NK-92 (cell line): ENCODE measurements around the gene CHAF1B.

Experiments
- DNase-seq: peaks from one replicate; lab custom pipeline; 2025; ENCODE audit not compliant: unreplicated experiment; lab: John Stamatoyannopoulos, UW

CHAF1B gene

DNA sequence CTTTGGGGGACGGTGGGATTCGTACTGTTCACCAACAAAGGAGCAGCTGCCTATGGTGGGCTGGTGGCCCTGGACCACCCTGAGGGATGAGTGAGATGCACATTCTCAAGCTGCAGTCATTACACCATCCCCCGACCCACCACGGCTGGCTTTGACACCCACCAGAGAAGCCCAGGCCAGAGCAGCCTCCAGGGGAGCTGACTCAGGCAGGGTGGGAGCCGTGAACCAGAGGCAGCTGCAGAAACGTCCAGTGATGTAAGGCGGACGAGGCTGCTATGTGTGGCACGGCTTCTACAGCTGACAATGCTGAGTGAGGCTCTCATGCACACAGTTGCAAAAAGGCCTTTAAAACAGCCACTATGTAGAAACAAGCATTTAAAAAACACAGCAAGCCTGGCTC, 40.1 kb downstream of the CHAF1B start:
- no peak for DNase-seq

DNA sequence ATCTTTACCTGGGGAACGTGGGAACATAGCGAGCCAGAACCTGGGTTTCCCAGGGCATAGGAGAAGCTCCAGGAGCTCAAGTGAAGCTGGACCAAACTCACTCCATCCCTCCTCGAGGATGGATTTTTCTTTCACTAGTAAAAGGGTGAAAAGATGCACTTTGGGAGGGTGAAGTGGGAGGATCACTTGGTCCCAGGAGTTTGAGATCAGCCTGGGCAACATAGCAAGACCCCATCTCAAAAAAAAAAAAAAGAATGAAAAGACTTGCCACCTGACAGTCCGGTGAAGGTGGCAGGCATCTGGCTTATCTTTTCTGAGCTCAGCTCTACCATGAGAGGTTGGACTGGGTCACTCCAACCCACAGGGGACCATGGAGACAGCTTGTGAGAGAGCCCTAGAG, 42.3 kb downstream of the CHAF1B start:
- no peak for DNase-seq

DNA sequence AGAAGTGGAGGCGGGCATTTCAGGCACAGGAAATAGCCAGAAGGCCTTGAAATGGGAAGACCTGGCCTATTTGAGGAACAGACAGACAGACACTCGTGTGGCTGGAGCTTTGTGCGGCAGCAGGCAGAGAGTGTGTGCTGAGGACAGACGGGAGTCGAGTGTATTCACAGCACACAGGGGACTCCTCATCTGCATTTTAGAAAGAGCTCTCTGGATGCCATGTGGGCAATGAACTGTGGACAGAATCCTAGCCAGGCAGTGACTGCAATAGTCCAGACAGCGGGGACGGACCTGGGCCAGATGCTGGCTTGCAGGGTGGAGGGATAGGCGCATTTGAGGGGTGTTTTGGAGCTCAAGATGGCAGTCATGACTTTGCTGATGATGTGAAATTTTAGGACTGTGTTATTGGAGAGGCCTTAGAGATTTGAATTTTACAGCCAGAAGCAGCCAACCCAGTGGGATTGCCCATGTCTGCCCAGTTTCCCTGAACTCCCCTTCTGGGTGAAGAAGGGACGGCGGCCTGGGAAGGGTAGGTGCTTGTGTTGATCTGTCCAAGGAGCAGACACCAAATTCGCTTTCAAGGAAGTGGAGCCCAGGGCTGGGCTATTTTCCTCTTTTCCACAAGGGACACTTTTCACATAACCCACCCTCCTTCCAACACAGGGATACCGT, 43.7 kb downstream of the CHAF1B start:
- DNase-seq = no peak

- no peak for DNase-seq
Measured at GRCh38 chr21:36429947-36430546, 44.9 kb downstream of the CHAF1B start.

- DNase-seq = no peak
Measured at GRCh38 chr21:36430841-36431240, 45.6 kb downstream of the CHAF1B start.

GRCh38 chr21:36431252-36431651, 46.1 kb downstream of the CHAF1B start:
- no peak for DNase-seq

DNA sequence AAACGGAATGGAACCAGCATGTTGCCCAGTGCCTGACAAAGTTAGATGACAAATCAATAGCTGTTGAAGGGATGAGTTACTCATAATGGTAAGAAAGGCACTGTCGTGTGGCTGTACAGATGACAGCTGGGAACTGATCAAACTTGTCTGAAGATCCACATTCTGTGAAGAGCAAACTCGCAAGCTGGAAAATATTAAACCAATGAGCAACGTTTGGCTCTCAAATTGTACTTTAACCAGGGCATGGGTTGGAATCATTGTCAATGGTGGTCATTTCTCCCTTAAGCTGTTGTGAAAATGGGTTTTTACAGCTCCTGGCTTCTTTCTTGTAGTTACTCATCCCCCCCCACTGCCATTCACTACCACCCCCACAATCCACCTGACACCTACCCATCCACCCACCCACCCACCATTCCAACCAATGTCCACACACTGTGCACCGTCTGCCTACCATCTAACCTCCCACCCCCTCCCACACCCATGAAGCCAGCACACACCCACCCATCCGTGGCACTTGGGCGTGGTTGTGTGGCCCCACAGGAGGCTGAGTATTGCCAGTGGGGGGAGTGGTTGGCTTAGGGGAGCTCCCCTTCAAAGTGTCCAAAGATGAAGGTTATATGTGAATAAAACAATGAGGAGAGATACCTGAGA, 48.0 kb downstream of the CHAF1B start:
- no peak for DNase-seq

DNA sequence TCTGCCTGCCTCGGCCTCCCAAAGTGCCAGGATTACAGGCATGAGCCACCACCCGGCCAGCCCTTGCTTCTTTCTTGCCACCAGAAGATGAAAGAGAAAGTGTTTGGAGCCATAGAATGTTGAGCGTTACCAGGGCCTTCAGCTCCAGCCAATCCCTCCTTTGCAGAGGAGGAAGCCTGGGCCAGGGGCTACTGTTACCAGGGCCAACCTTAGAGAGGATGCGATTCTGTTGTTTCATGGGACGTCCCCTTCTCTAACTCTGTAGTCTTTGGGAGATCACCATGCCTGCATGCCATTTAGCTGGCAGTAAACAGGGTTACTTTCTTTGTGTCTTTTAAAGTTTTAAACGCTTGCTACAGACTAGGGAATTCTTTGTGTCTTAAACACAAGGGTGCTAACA, 49.0 kb downstream of the CHAF1B start:
- no peak for DNase-seq

DNA sequence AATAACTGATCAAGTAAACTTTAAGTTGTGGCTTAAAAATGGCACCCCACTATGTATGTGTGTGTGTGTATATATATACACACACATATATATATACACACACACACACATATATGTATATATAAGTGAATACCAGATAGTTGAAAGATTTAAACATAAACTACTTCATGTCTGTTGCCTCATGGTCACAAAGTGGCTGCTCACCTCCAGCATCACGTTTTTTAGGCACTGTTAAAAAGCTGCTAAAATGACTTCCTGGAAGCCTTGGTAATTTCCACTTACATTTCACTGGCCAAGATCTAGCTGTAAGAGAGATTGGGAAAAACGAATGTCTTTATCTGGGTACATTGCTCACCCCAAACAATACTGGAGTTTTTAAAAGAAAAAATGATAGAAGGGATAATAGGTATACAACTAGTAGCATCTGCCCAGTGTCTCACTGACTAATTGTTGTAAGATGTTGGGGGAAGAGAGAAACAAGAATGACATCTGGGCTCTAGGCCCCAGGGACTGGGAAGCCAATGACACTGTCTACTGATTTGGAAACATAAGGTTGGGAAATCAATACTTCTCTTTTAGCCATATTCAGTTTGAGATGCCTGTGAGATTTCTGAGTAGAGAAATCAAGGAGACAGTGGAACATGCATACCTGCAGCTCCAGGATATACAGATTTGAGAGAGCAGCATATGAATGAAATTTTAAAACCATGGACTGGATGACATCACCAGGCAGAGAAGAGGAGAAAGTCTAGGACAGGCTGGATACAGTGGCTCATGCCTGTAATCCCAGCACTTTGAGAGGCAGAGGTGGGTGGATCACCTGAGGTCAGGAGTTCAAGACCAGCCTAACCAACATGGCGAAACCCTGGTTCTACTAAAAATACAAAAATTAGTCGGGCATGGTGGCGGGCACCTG, 51.9 kb downstream of the CHAF1B start:
- DNase-seq = no peak

DNA sequence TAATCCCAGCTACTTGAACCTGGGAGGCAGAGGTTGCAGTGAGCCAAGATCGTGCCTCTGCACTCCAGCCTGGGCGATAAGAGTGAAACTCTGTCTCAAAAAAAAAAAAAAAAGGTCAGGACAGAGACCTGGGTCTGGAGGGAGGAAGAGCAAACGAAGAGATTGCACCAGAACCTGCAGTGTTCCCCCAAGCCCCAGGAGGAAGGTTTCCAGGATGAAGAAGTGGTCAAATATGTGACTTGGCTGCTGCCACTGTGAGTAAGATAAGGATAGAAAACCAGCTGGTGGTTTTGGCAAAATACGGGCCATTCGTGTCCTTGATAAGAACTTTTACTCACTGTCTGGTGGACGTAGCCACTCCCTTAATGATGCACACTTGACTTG, 52.5 kb downstream of the CHAF1B start:
- no peak for DNase-seq

DNA sequence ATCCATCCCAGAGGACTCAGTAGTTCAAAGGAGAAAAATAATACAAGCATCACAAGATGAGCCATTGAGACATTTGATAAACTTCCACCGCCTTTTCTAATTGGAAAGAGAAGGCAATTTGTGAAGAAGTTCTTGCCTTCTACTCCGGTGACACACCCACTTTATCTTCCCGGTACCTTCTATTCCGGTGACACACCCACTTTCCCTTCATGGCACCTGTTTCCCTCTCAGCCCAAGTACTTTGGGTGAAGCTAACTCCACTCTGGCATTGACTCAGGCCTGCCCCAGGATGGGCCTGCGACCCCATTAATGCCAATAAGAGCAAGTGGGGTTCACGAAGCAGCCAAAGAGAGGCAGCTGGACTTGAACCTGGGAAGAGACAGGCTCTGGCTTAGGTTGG, 56.5 kb downstream of the CHAF1B start:
- DNase-seq = no peak

GRCh38 chr21:36446301-36446700, 61.1 kb downstream of the CHAF1B start:
- no peak for DNase-seq

GRCh38 chr21:36450511-36450910, 65.3 kb downstream of the CHAF1B start:
- no peak for DNase-seq

DNA sequence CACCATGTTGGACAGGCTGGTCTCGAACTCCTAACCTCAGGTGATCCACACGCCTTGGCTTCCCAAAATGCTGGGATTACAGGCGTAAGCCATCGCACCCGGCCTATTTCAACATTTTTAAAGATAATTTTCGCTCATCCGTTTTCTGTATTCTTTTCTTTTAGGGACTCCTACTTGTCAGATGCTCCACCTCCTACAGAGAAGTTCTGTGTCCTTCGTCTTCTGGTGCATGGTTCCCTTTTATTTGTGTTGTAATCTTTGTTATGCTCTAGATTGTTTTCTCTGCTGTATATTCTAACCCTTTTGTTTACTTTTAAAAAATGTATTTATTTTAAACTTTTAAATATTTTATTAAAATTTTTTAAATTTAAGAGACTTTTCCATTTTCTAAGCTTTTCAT, 66.3 kb downstream of the CHAF1B start:
- DNase-seq = no peak

DNA sequence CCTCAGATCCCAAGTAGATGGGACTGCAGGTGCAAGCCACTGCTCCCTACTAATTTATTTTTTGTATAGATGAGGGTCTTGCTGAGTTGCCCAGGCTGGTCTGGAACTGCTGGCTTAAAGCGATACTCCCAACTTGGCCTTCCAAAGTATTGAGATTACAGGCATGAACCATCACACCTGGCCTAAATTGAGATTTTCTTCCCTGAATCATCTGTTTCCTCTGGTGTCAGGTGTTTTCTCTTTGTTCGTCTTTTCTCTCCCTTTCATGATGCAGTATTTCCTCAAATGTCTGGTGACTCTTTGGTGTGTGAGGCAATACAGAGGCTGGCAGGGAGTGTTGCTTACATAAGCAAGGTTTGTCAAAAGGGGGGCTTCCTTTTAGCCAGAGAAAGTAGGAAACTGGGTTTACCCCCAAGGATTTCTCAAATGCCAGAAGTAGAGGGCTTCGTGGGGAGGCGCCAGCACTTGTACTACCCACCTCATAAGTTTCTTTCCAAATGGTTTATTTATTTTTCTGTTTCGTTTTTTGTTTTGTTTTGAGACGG, 67.2 kb downstream of the CHAF1B start:
- no peak for DNase-seq

DNA sequence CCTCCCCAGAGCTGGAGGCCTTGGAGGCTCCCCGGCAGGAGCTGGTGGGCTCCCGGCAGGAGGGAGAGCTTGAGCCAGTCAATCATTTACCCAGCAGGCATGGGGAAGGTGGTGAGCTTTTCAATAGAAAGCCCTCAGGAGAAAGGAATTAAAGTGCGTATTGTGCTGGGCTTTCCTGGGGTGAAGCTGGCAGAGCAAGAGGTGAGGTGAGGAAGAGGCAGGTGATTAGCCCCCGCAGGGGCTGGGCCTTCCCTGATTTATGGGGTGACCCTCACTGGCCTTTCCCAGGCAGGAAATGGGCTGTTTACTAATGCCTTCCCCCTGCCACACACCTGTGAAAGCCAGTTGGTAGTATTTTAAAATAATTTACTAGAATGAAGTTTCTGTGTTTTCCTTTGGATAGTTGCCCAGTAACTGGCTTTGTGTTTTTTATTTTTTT, 68.9 kb downstream of the CHAF1B start:
- DNase-seq = no peak

- no peak for DNase-seq
Measured at GRCh38 chr21:36454706-36455105, 69.5 kb downstream of the CHAF1B start.

DNA sequence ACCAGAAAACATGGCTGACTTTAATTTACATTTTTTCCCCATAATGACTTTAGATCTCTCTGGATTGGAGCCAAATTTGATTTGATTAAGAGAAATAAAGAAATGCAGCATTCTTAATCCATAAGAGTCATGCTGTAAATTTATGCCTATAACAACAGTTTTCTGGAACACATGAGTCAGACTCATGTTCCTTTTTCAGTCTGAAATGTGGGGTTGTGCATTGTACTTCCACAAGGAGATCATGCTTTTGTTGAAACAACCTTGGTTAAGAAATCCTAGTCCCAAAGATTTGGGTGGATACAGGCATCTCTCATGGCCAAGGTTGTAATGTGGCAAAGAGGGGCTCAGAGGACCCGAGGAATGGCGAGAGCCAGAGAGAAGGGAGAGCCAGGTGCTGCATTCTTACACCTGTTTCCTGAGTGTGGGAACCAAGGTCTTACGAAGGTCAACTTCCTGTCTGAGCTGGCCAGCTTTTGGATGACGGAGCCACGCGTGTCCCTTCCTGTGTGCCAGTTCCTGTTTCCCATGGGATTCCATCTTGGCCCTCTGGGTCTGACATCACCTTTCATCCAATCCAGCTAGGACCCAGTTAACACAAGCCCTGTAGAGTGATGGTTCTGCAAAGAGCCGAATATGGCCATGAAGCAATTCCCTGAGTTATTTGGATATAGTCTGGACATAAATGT, 71.7 kb downstream of the CHAF1B start:
- DNase-seq = no peak

DNA sequence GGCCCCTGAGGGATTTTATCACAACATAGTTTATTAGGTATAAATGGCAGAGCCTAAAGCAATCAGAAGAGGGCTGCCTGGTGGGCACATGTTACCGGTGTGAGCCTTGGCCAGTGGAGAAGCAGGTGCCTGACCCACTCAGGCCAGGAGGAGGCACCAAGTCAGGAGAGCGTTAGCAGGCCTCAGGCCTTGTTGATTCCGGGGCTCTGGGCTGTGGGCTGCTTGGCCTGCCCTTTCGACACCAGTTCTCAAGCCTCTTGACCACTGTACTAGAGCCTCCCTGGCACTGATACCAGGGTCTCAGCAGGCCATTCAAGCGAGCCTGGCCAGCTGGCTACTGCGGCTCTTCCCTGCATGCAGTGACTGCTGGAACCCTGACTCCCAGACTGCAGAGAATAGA, 73.9 kb downstream of the CHAF1B start:
- DNase-seq = no peak

- no peak for DNase-seq
Measured at GRCh38 chr21:36460866-36461265, 75.7 kb downstream of the CHAF1B start.
